ENCODE data around the gene ZDHHC21. TPM values are rescaled to one million over a fixed set of nuclear protein-coding genes. Genes with fewer than 3 reads are reported as not detected.

Gene ZDHHC21
- total RNA-seq: 1.4 and 3.3 TPM in 2 replicates

GRCh38 chr9:14693251-14693861 is at the start of gene ZDHHC21:
ZDHHC21 (minus strand) TSS chr9:14693432; CDS start chr9:14674340, 19,092 bp downstream.

GRCh38 chr9:14722391-14723035 is 29.3 kb upstream of the ZDHHC21 start, which contains the start of gene CER1:
CER1 (minus strand) TSS chr9:14722733; CDS start chr9:14722672, 61 bp downstream.

Other genes with a start within 250 kb of the ZDHHC21 start
- not detected in 2 replicates for gene CER1, start 29.3 kb upstream of the ZDHHC21 start, total RNA-seq
- gene FREM1, start 217.0 kb upstream of the ZDHHC21 start, total RNA-seq: not detected in 2 replicates